T-helper 17 cell (primary cell): ENCODE measurements around the gene TMEM234. TPM values are rescaled to one million over a fixed set of nuclear protein-coding genes. Genes with fewer than 3 reads are reported as not detected.

ENCODE experiments used
- ATAC-seq: fragments of 150-1000 bp; cut with Tn5 transposase; 2 replicates; pipeline ENCODE4 v1.10.0; 2021; ENCODE audit warnings: mild to moderate bottlenecking, moderate library complexity
- DNase-seq, 3 donors: peaks; one replicate each; pipeline versions ENCODE4 v3.0.0 to v3.0.0-alpha.2; 2020 to 2021
- H3K9me3 ChIP-seq: one replicate; pipeline ENCODE4 v1.7.0; 2013; ENCODE audit warnings: low read length, mild to moderate bottlenecking; ENCODE audit not compliant: control insufficient read depth, poor library complexity, severe bottlenecking
- H3K27ac Mint-ChIP-seq: one replicate; pipeline ENCODE4 v1.8.0; 2022; ENCODE audit warnings: mild to moderate bottlenecking, moderate library complexity, mixed read lengths
- H3K27me3 Mint-ChIP-seq: one replicate; pipeline ENCODE4 v1.8.0; 2022; ENCODE audit warnings: mixed read lengths
- H3K36me3 Mint-ChIP-seq: one replicate; pipeline ENCODE4 v1.8.0; 2022; ENCODE audit warnings: low read depth, mixed read lengths
- H3K4me1 Mint-ChIP-seq: one replicate; pipeline ENCODE4 v1.8.0; 2022; ENCODE audit warnings: mild to moderate bottlenecking, mixed read lengths
- H3K4me3 Mint-ChIP-seq: one replicate; pipeline ENCODE4 v1.8.0; 2022; ENCODE audit warnings: mild to moderate bottlenecking, moderate library complexity, mixed read lengths
- total RNA-seq, 4 donors: library from RNA in 2 of 4; stranded (reverse) in 2 of 4; gene quantifications; one replicate each; pipeline ENCODE4 v1.2.3 and lab custom pipeline; 2022 to 2026

TMEM234 gene
- total RNA-seq, 2 donors from 2014 or later = 13.1 to 18.8 TPM

- H3K4me1 Mint-ChIP-seq = peaks cover 28% of the 10 kb centered on the region
- ATAC-seq = no peak
- no peak for DNase-seq
- peak overlapping the region; percentile 92 for H3K4me3 Mint-ChIP-seq
- no peaks in the 10 kb centered on the region for H3K27me3 Mint-ChIP-seq
- H3K27ac Mint-ChIP-seq = peak overlapping the region; percentile 95
- H3K9me3 ChIP-seq = no peaks in the 10 kb centered on the region
- H3K36me3 Mint-ChIP-seq = peaks cover 3% of the 10 kb centered on the region
These were observed 2.1 kb upstream of the TMEM234 start for GRCh38 chr1:32224285-32224684.

- Mint-ChIP-seq H3K4me1 (peaks cover 27% of the 10 kb centered on the region), H3K4me3 (peak overlapping the region; percentile 92), H3K36me3 (peaks cover 3% of the 10 kb centered on the region), H3K27me3 (no peaks in the 10 kb centered on the region), H3K27ac (peak overlapping the region; percentile 95)
- no peaks in the 10 kb centered on the region for H3K9me3 ChIP-seq
- DNase-seq (no peak), ATAC-seq (no peak)
These were observed 1.5 kb upstream of the TMEM234 start for GRCh38 chr1:32223683-32224082.

- H3K27me3 Mint-ChIP-seq = no peaks in the 10 kb centered on the region
- H3K27ac Mint-ChIP-seq = peak overlapping the region; percentile 95
- H3K9me3 ChIP-seq = no peaks in the 10 kb centered on the region
- H3K36me3 Mint-ChIP-seq = no peaks in the 10 kb centered on the region
- peaks cover 17% of the 10 kb centered on the region for H3K4me1 Mint-ChIP-seq
- DNase-seq (no peak), ATAC-seq (no peak)
- peak overlapping the region; percentile 92 for H3K4me3 Mint-ChIP-seq
These were observed 573 bp downstream of the TMEM234 start for GRCh38 chr1:32221581-32221979.

- Mint-ChIP-seq H3K27me3 (no peaks in the 10 kb centered on the region), H3K4me3 (peak overlapping the region; percentile 92), H3K36me3 (no peaks in the 10 kb centered on the region), H3K27ac (peak overlapping the region; percentile 95), H3K4me1 (peaks cover 21% of the 10 kb centered on the region)
- no peaks in the 10 kb centered on the region for H3K9me3 ChIP-seq
- DNase-seq (no peak), ATAC-seq (no peak)
These were observed 1.2 kb downstream of the TMEM234 start for GRCh38 chr1:32220746-32221580.

- no peak overlapping the region for H3K4me3 Mint-ChIP-seq
These were observed 3.1 kb downstream of the TMEM234 start for GRCh38 chr1:32219022-32219421.

GRCh38 chr1:32216566-32216965 lies 5.6 kb downstream of the TMEM234 start:
- ATAC-seq (no peak), DNase-seq (no peak)
- Mint-ChIP-seq H3K4me1 (peaks cover 15% of the 10 kb centered on the region), H3K27ac (peak overlapping the region; percentile 84), H3K4me3 (no peak overlapping the region), H3K36me3 (no peaks in the 10 kb centered on the region), H3K27me3 (no peaks in the 10 kb centered on the region)
- no peaks in the 10 kb centered on the region for H3K9me3 ChIP-seq

More at GRCh38 chr1:32219022-32219421, 3.1 kb downstream of the TMEM234 start:
- H3K9me3 ChIP-seq = no peaks in the 10 kb centered on the region
- ATAC-seq (no peak), DNase-seq (no peak)
- Mint-ChIP-seq H3K27ac (no peak overlapping the region), H3K4me1 (peaks cover 19% of the 10 kb centered on the region), H3K27me3 (no peaks in the 10 kb centered on the region), H3K36me3 (no peaks in the 10 kb centered on the region)

GRCh38 chr1:32215629-32216480 lies 6.3 kb downstream of the TMEM234 start:
- H3K9me3 ChIP-seq = no peaks in the 10 kb centered on the region
- peaks cover 11% of the 10 kb centered on the region for H3K4me1 Mint-ChIP-seq
- H3K36me3 Mint-ChIP-seq = no peaks in the 10 kb centered on the region
- H3K4me3 Mint-ChIP-seq = no peak overlapping the region
- ATAC-seq (peak; percentile 92), DNase-seq (peak; percentile 33 to 55 (median 36))
- H3K27ac Mint-ChIP-seq = peak overlapping the region; percentile 84
- H3K27me3 Mint-ChIP-seq = no peaks in the 10 kb centered on the region

GRCh38 chr1:32208891-32209328 lies 13.2 kb downstream of the TMEM234 start, which contains the start of gene DCDC2B:
DCDC2B (plus strand) TSS chr1:32209089; CDS start chr1:32209094, 5 bp downstream.
- no peak for ATAC-seq
- Mint-ChIP-seq H3K4me3 (no peak within 1 kb of the TSS), H3K36me3 (no peaks in the 10 kb centered on the region), H3K27ac (no peak within 1 kb of the TSS), H3K27me3 (no peaks in the 10 kb centered on the region), H3K4me1 (peaks cover 16% of the 10 kb centered on the region)
- H3K9me3 ChIP-seq = no peaks in the 10 kb centered on the region
- DNase-seq = no peak

GRCh38 chr1:32208469-32208868 lies 13.7 kb downstream of the TMEM234 start:
- no peaks in the 10 kb centered on the region for H3K9me3 ChIP-seq
- no peak for ATAC-seq
- Mint-ChIP-seq H3K4me3 (no peak overlapping the region), H3K4me1 (peaks cover 16% of the 10 kb centered on the region), H3K27ac (no peak overlapping the region), H3K36me3 (no peaks in the 10 kb centered on the region), H3K27me3 (no peaks in the 10 kb centered on the region)
- no peak for DNase-seq

GRCh38 chr1:32205401-32206370 lies 16.5 kb downstream of the TMEM234 start, which contains the start of gene IQCC:
IQCC (plus strand) TSS chr1:32205671; CDS start chr1:32205682, 11 bp downstream.
- Mint-ChIP-seq H3K4me1 (peaks cover 29% of the 10 kb centered on the region), H3K27ac (peak within 1 kb of the TSS; percentile 92), H3K27me3 (no peaks in the 10 kb centered on the region), H3K4me3 (peak within 1 kb of the TSS; percentile 88), H3K36me3 (no peaks in the 10 kb centered on the region)
- ATAC-seq (peak; percentile 68), DNase-seq (peak; percentile 81 to 82 (median 82))
- H3K9me3 ChIP-seq = no peaks in the 10 kb centered on the region

GRCh38 chr1:32204943-32205361 lies 17.2 kb downstream of the TMEM234 start:
- Mint-ChIP-seq H3K36me3 (no peaks in the 10 kb centered on the region), H3K27me3 (no peaks in the 10 kb centered on the region), H3K4me1 (peaks cover 34% of the 10 kb centered on the region), H3K4me3 (peak overlapping the region; percentile 88), H3K27ac (peak overlapping the region; percentile 92)
- no peak for DNase-seq
- H3K9me3 ChIP-seq = no peaks in the 10 kb centered on the region
- ATAC-seq = no peak
